Measurements from ENCODE around the gene FGF18.

DNA sequence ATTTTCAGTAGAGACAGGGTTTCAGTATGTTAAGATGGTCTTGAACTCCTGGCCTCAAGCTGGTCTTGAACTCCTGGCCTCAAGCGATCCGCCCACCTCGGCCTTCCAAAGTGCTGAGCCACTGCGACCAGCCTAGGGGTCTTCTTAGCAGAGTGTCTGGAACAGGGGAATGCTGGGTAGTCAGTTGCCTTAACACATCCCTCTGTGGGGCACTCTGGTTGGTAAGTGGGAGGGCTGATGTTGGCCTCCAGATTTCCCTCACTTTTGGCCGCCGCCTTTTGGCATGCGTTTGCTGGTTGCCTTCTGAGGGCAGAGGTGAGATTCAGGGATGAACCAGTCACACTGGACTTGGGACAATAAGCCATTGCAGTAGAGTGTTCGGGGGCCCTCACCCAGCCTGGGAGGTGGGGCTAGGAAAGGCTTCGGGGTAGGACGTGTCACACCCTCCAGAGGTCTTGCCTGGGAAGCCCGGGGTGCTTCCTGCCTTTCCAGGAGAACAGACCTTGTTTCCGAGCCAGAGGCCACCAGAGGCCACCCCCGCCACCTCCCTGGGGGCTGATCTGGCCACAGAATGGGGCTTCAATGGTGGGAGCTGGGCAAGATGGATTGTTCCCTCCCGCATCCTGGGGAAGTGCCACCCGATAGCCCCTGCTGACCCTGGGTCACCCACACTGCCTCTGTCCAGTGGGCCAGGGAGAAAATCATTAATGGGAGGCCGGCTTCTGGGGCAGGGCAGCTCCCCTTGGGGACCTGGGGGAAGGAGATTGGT, 13.3 kb downstream of the FGF18 start:
- TF ChIP-seq, protein P1, sequence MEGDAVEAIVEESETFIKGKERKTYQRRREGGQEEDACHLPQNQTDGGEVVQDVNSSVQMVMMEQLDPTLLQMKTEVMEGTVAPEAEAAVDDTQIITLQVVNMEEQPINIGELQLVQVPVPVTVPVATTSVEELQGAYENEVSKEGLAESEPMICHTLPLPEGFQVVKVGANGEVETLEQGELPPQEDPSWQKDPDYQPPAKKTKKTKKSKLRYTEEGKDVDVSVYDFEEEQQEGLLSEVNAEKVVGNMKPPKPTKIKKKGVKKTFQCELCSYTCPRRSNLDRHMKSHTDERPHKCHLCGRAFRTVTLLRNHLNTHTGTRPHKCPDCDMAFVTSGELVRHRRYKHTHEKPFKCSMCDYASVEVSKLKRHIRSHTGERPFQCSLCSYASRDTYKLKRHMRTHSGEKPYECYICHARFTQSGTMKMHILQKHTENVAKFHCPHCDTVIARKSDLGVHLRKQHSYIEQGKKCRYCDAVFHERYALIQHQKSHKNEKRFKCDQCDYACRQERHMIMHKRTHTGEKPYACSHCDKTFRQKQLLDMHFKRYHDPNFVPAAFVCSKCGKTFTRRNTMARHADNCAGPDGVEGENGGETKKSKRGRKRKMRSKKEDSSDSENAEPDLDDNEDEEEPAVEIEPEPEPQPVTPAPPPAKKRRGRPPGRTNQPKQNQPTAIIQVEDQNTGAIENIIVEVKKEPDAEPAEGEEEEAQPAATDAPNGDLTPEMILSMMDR (conservative IDR thresholded peaks at IDR 0.05), result no peak
- no peak for TF ChIP-seq EZH2 (IDR thresholded peaks at IDR 0.05; ENCODE audit: low read depth)
